HT-29 (cell line): ENCODE data around the gene LKAAEAR1. TPM values are rescaled to one million over a fixed set of nuclear protein-coding genes. Genes with fewer than 3 reads are reported as not detected.

Source experiments
- DNase-seq: peaks from one replicate; pipeline ENCODE4 v3.0.0-alpha.2; 2015; ENCODE audit warnings: low spot score
- total RNA-seq: library from RNA; depleted of rRNA; stranded (reverse); fragments of >200 nt; shearing (Covaris generic); gene quantifications from 2 replicates; pipeline ENCODE4 v1.2.3, GENCODE V29; 2014

Gene LKAAEAR1
- total RNA-seq, 1 experiment from 2014 or later: not detected

- no peak for DNase-seq
Observed at GRCh38 chr20:64067005-64067632, 17.1 kb downstream of the LKAAEAR1 start.

- DNase-seq: no peak
Observed at GRCh38 chr20:64065974-64066343, 18.2 kb downstream of the LKAAEAR1 start.

GRCh38 chr20:64065062-64065973 is 18.9 kb downstream of the LKAAEAR1 start:
- DNase-seq: no peak

GRCh38 chr20:64064145-64064698 is 20.0 kb downstream of the LKAAEAR1 start:
- no peak for DNase-seq

GRCh38 chr20:64063389-64064144 is 20.6 kb downstream of the LKAAEAR1 start:
- no peak for DNase-seq

- DNase-seq: peak; percentile 71
Observed at GRCh38 chr20:64062596-64063388, 21.4 kb downstream of the LKAAEAR1 start, which contains the start of gene TCEA2. Gene TCEA2, plus strand, starts transcription at chr20:64063198. Its CDS starts 115 bp downstream, at chr20:64063313.

- no peak for DNase-seq
Observed at GRCh38 chr20:64062276-64062595, 22.0 kb downstream of the LKAAEAR1 start.

GRCh38 chr20:64058536-64058935 is 25.7 kb downstream of the LKAAEAR1 start:
- no peak for DNase-seq

GRCh38 chr20:64057628-64058498 is 26.3 kb downstream of the LKAAEAR1 start:
- DNase-seq: peak; percentile 90

- no peak for DNase-seq
Observed at GRCh38 chr20:64056889-64057627, 27.1 kb downstream of the LKAAEAR1 start.

GRCh38 chr20:64056639-64056888 is 27.6 kb downstream of the LKAAEAR1 start:
- no peak for DNase-seq

GRCh38 chr20:64055893-64056638 is 28.1 kb downstream of the LKAAEAR1 start:
- DNase-seq: no peak

- no peak for DNase-seq
Observed at GRCh38 chr20:64055396-64055892, 28.8 kb downstream of the LKAAEAR1 start.

- peak; percentile 45 for DNase-seq
Observed at GRCh38 chr20:64053841-64054661, 30.1 kb downstream of the LKAAEAR1 start.

- no peak for DNase-seq
Observed at GRCh38 chr20:64052987-64053840, 31.0 kb downstream of the LKAAEAR1 start.

- DNase-seq: no peak
Observed at GRCh38 chr20:64052326-64052722, 31.9 kb downstream of the LKAAEAR1 start.
